Germinal center (tissue), 1 donor: ENCODE data around the gene SUFU.
"Not testable (repeated sequence)": the region's sequence is repeated elsewhere in the genome, so short reads cannot be mapped to it uniquely, and the experiment has no call there.

Source experiments
- DNase-seq: peaks from one replicate; pipeline ENCODE4 v3.0.0; 2012; ENCODE audit warnings: mixed read lengths, low spot score

Gene SUFU

GRCh38 chr10:102503264-102504178 lies at the start of gene SUFU:
Gene SUFU (plus strand): TSS chr10:102503972. CDS start chr10:102504153, 181 bp downstream.
- DNase-seq, result peak; percentile 98

- DNase-seq, result not testable (repeated sequence)
These were observed 48.9 kb upstream of the SUFU start for GRCh38 chr10:102454662-102455487.

GRCh38 chr10:102455893-102456471 lies 47.8 kb upstream of the SUFU start:
- no peak for DNase-seq

- DNase-seq, result no peak
These were observed 46.1 kb upstream of the SUFU start for GRCh38 chr10:102457591-102458150.

- no peak for DNase-seq
These were observed 45.1 kb upstream of the SUFU start for GRCh38 chr10:102458656-102459055.

GRCh38 chr10:102460836-102461186 lies 43.0 kb upstream of the SUFU start:
- no peak for DNase-seq

GRCh38 chr10:102461187-102462054 lies 42.4 kb upstream of the SUFU start:
- DNase-seq, result peak; percentile 99

GRCh38 chr10:102462512-102463054 lies 41.2 kb upstream of the SUFU start:
- no peak for DNase-seq

- DNase-seq, result no peak
These were observed 39.8 kb upstream of the SUFU start for GRCh38 chr10:102463983-102464382.

GRCh38 chr10:102465466-102465865 lies 38.3 kb upstream of the SUFU start:
- DNase-seq, result no peak

- no peak for DNase-seq
These were observed 36.5 kb upstream of the SUFU start for GRCh38 chr10:102467318-102467717.

- DNase-seq, result no peak
These were observed 35.8 kb upstream of the SUFU start for GRCh38 chr10:102467971-102468438.

- no peak for DNase-seq
These were observed 35.1 kb upstream of the SUFU start for GRCh38 chr10:102468683-102469082.

- DNase-seq, result no peak
These were observed 32.9 kb upstream of the SUFU start for GRCh38 chr10:102470579-102471546.

GRCh38 chr10:102473445-102474331 lies 30.1 kb upstream of the SUFU start:
- DNase-seq, result no peak

GRCh38 chr10:102475451-102476040 lies 28.2 kb upstream of the SUFU start:
- no peak for DNase-seq

- no peak for DNase-seq
These were observed 27.2 kb upstream of the SUFU start for GRCh38 chr10:102476466-102477141.

GRCh38 chr10:102479651-102480050 lies 24.1 kb upstream of the SUFU start:
- DNase-seq, result no peak
